CD4-positive, alpha-beta memory T cell (primary cell): ENCODE measurements around the gene TMEM205. TPM values are rescaled to one million over a fixed set of nuclear protein-coding genes. Genes with fewer than 3 reads are reported as not detected.
"Not testable (repeated sequence)": the region's sequence is repeated elsewhere in the genome, so short reads cannot be mapped to it uniquely, and the experiment has no call there.

Experiments
- CTCF ChIA-PET: fragments of 350-600 bp; sonication (Branson Sonifier 250); formaldehyde crosslinking; loops from one replicate; lab custom pipeline; 2021; ENCODE audit warnings: inconsistent platforms; ENCODE audit not compliant: partially characterized antibody; lab: Charles Lee
- POLR2A ChIA-PET: fragments of 350-600 bp; sonication (Branson Sonifier 250); formaldehyde crosslinking; loops from one replicate; lab custom pipeline; 2021; ENCODE audit not compliant: partially characterized antibody; lab: Charles Lee
- DNase-seq, 5 donors: peaks; one replicate each; pipeline versions ENCODE4 v3.0.0 to v3.0.0-alpha.2; 2020 to 2022; ENCODE audit warnings: mixed read lengths in 1 of 5
- H3K27ac ChIP-seq: one replicate; pipeline ENCODE4 v1.7.0; 2013; ENCODE audit warnings: low read depth, low read length
- H3K27me3 ChIP-seq: 2 replicates; pipeline ENCODE4 v1.7.0; 2013; ENCODE audit warnings: mild to moderate bottlenecking, low read length, moderate library complexity; ENCODE audit not compliant: insufficient read depth
- H3K36me3 ChIP-seq: 2 replicates; pipeline ENCODE4 v1.7.0; 2013; ENCODE audit warnings: mild to moderate bottlenecking, low read length, moderate library complexity; ENCODE audit not compliant: insufficient read depth
- H3K4me1 ChIP-seq: 2 replicates; pipeline ENCODE4 v1.7.0; 2013; ENCODE audit warnings: mild to moderate bottlenecking, low read length, moderate library complexity; ENCODE audit not compliant: insufficient read depth
- H3K4me3 ChIP-seq, 2 donors: one replicate each; pipeline ENCODE4 v1.7.0; 2013; ENCODE audit warnings: low read length in 2 of 2, mild to moderate bottlenecking in 1 of 2
- H3K9me3 ChIP-seq, 2 donors: one replicate each; pipeline ENCODE4 v1.7.0; 2013; ENCODE audit warnings: low read length in 2 of 2, control low read depth in 1 of 2; ENCODE audit not compliant: control insufficient read depth in 1 of 2
- H3K27ac Mint-ChIP-seq, 7 donors: one replicate each; pipeline ENCODE4 v1.8.0; 2020 to 2021; ENCODE audit warnings: mixed read lengths in 7 of 7, mild to moderate bottlenecking in 6 of 7, inconsistent platforms in 3 of 7, moderate library complexity in 3 of 7
- H3K27me3 Mint-ChIP-seq, 2 donors: one replicate each; pipeline ENCODE4 v1.8.0; 2020 to 2021; ENCODE audit warnings: mixed read lengths in 2 of 2
- H3K36me3 Mint-ChIP-seq, 2 donors: one replicate each; pipeline ENCODE4 v1.8.0; 2020 to 2021; ENCODE audit warnings: mixed read lengths in 2 of 2, inconsistent platforms in 1 of 2, mild to moderate bottlenecking in 1 of 2
- H3K4me1 Mint-ChIP-seq, 4 donors: one replicate each; pipeline ENCODE4 v1.8.0; 2020 to 2021; ENCODE audit warnings: mixed read lengths in 4 of 4, mild to moderate bottlenecking in 1 of 4
- H3K4me3 Mint-ChIP-seq, 8 donors: one replicate each; pipeline ENCODE4 v1.8.0; 2020 to 2021; ENCODE audit warnings: mixed read lengths in 8 of 8, mild to moderate bottlenecking in 7 of 8, moderate library complexity in 6 of 8, inconsistent platforms in 3 of 8
- H3K9me3 Mint-ChIP-seq, 8 donors: one replicate each; pipeline ENCODE4 v1.8.0; 2020 to 2021; ENCODE audit warnings: mixed read lengths in 8 of 8, mild to moderate bottlenecking in 5 of 8, inconsistent platforms in 3 of 8, moderate library complexity in 1 of 8
- intact Hi-C: fragments of 100-400 bp; cut with micrococcal nuclease; formaldehyde crosslinking; loops from one replicate; pipeline ENCODE4 v1.15.1; 2023
- polyA plus RNA-seq, 2 donors: library from polyadenylated mRNA; unstranded; fragments of 300-500 nt; fragmentation: Illumina TruSeq; gene quantifications; one replicate each; pipeline ENCODE4 v1.2.3, GENCODE V29; 2021
- total RNA-seq, 2 experiments: library from RNA; stranded (reverse); gene quantifications; one replicate each; pipeline ENCODE4 v1.2.3, GENCODE V29; 2021

The TMEM205 gene
- total and polyA plus RNA-seq, 4 experiments from 2014 or later: 26.1 to 86.3 (median 42.3) TPM

DNA sequence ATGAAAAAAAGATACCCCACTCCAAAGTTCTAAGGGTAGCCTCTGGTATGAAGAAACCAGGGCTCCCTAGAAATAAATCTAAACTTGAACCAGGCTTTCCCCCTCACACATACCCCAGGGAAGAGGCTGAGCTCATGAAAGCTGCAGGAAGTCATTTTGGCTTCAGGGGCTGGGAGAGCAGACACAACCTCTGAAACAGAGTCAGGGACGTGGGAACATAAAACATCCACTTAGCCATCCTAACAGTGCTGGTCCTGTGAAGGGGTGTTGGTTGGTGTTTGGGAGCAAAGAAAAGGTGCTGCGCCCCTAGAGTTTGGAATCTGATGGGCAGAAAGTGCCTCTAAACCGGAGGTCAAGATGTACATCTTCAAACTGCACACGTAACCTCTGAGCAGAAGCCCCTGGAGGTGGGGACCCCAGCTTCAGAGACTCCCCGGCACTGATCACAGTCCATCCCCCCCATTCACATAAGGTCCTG is 22.4 kb downstream of the TMEM205 start:
- H3K27ac Mint-ChIP-seq: peak overlapping the region in 1 of 7 donors; percentile 89

DNA sequence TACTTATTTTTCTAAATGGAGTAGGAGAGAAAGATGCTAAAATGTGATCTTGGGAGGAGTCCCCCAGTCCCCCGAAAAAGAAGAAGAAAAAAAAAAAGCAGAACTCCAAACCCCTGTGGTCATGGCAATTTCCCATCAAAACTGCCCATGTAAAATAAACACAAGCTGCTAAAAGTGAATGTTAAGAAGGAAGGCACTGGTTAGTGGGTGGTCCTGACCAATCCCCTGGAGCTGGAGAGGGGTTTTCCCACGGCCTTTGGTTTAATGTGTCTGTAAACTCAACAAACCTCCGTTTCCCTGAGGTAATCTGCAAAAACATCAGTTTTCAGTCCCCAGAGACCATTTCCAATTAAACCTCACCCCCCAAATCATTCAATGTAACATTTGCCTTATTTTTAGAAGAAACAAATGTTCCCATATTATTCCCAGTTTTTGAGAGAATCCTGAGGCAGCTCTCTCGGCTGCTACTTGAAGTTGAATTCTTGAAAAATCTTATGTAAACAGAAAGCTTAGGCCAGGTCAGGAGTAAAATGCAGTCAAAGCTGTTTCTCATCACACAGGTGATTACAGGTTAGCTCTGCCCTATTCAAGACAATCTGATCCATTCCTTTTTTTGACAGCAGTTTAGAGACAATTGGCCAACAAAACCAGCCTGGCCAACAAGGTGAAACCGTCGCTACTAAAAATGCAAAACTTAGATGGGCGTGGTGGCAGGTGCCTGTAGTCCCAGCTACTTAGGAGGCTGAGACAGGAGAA is 23.6 kb downstream of the TMEM205 start:
- Mint-ChIP-seq H3K9me3 (peaks cover 0 to 2% (median 0%) of the 10 kb centered on the region in 8 donors), H3K4me1 (peaks cover 11 to 18% (median 13%) of the 10 kb centered on the region in 4 donors), H3K27ac (no peak overlapping the region), H3K36me3 (peaks cover 0 to 8% of the 10 kb centered on the region in 2 donors), H3K4me3 (no peak overlapping the region), H3K27me3 (peaks cover 0 to 6% of the 10 kb centered on the region in 2 donors)
- Histone ChIP-seq H3K36me3 (no peaks in the 10 kb centered on the region), H3K4me1 (peaks cover 14% of the 10 kb centered on the region), H3K9me3 (no peaks in the 10 kb centered on the region), H3K27ac (no peak overlapping the region), H3K27me3 (no peaks in the 10 kb centered on the region), H3K4me3 (no peak overlapping the region)
- no peak for DNase-seq
- ChIA-PET POLR2A (interaction anchor here (0.7 to 0.9 kb wide), 2 partner anchors 11 to 59 kb away, joined by 3 read pairs; no protein-coding TSS in a partner anchor), CTCF (no interaction called here)
- intact Hi-C loops: no loop called here

More for the DNA sequence above, 22.4 kb downstream of the TMEM205 start:
- peaks cover 0 to 2% (median 0%) of the 10 kb centered on the region in 8 donors for H3K9me3 Mint-ChIP-seq
- intact Hi-C loops: no loop called here
- Histone ChIP-seq H3K36me3 (no peaks in the 10 kb centered on the region), H3K4me3 (no peak overlapping the region), H3K9me3 (no peaks in the 10 kb centered on the region), H3K27ac (no peak overlapping the region), H3K27me3 (no peaks in the 10 kb centered on the region), H3K4me1 (peaks cover 14% of the 10 kb centered on the region)
- no peak for DNase-seq
- H3K36me3 Mint-ChIP-seq: peaks cover 0 to 8% of the 10 kb centered on the region in 2 donors
- CTCF ChIA-PET: interaction anchor here (1.2 kb wide), 1 partner anchor 9 kb away, joined by 3 read pairs; no protein-coding TSS in a partner anchor
- POLR2A ChIA-PET: interaction anchor here (1.2 to 1.7 kb wide), 3 partner anchors 23 to 51 kb away, joined by 3 to 9 read pairs (median 6); partner anchors contain the start of genes CCDC159, SWSAP1 and TMEM205
- peaks cover 11 to 18% (median 13%) of the 10 kb centered on the region in 4 donors for H3K4me1 Mint-ChIP-seq
- peaks cover 0 to 1% of the 10 kb centered on the region in 2 donors for H3K27me3 Mint-ChIP-seq
- H3K4me3 Mint-ChIP-seq: peak overlapping the region in 4 of 8 donors; percentile 17 to 66 (median 42)

DNA sequence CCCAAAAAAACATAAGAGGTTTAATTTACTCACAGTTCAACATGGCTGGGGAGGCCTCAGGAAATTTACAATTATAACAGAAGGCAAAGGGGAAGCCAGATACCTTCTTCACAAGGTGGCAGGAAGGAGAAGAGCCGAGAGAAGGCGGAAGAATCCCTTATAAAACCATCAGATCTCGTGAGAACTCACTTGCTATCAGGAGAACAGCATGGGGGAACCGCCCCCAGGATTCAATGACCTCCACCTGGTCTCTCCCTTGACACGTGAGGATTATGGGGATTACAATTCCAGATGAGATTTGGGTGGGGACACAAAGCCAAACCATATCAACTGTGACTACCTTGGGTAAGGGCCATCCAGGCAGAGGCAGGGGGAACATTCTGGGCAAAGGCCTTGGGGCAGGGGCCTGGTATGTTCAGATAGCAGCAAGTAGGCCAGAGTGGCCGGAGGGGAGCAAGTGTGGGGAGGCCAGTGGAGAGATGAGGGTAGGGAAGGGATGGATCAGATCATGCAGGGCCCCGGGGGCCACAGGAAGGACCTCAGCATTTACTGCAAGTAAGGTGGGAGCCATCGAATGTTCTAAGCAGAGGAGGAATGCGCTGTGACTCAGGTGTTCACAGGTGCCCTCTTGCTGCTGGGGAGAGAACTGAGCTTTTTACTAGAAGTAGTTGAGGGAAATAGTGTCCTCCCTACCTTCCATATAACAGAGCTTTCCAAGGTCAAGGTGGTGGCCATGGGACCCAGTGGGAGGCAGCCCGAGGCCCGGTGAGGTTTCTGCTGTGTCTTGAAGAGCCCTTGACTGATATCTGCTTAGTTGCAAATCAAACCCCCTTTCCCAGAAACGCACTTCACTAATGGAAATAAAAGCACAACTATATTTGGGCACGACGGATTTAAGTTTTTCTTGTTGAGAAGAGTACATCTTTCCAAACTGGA is 24.6 kb downstream of the TMEM205 start:
- Mint-ChIP-seq H3K36me3 (peaks cover 0 to 3% of the 10 kb centered on the region in 2 donors), H3K4me3 (no peak overlapping the region), H3K4me1 (peaks cover 9 to 18% (median 13%) of the 10 kb centered on the region in 4 donors), H3K27me3 (peaks cover 3 to 9% of the 10 kb centered on the region in 2 donors), H3K9me3 (peaks cover 0 to 2% (median 0%) of the 10 kb centered on the region in 8 donors), H3K27ac (peak overlapping the region in 1 of 7 donors; percentile 32)
- intact Hi-C loops: no loop called here
- no peak for DNase-seq
- Histone ChIP-seq H3K4me1 (peaks cover 14% of the 10 kb centered on the region), H3K27me3 (no peaks in the 10 kb centered on the region), H3K36me3 (no peaks in the 10 kb centered on the region), H3K9me3 (no peaks in the 10 kb centered on the region), H3K27ac (no peak overlapping the region), H3K4me3 (no peak overlapping the region)
- ChIA-PET CTCF (no interaction called here), POLR2A (interaction anchor here (1.0 kb wide), 1 partner anchor 17 kb away, joined by 4 read pairs; no protein-coding TSS in a partner anchor)

DNA sequence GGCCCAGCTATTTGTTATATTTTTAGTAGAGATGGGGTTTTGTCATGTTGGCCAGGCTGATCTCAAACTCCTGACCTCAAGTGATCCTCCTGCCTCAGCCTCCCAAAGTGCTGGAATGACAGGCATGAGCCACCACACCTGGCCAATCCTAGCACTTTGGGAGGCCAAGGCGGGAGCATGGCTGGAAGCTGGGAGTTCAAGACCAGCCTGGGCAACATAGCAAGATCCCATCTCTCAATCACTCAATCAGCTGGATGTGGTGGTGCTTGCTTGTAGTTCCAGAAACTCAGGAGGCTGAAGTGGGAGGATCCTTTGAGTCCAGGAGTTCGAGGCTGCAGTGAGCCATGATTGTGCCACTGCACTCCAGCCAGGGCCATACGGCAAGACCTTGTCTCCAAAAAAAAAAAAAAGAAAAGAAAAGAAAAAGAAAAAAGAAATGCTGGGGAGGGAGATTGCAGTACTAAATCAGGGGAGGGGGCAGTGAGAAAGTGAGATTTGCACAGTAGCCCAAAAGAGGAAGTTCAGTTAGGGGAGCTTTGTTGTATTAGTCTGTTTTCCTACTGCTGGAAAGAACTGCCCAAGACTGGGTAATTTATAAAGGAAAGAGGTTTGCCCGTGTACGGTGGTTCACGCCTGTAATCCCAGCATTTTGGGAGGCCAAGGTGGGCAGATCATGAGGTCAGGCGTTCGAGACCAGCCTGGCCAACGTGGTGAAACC is 25.6 kb downstream of the TMEM205 start:
- H3K36me3 ChIP-seq, DNase-seq, H3K9me3 Mint-ChIP-seq, intact Hi-C loops, H3K27ac Mint-ChIP-seq, H3K4me3 Mint-ChIP-seq, H3K27ac ChIP-seq, H3K27me3 ChIP-seq, H3K36me3 Mint-ChIP-seq, H3K9me3 ChIP-seq, H3K4me3 ChIP-seq, CTCF ChIA-PET: not testable (repeated sequence)
- POLR2A ChIA-PET: interaction anchor here (1.0 kb wide), 1 partner anchor 18 kb away, joined by 4 read pairs; no protein-coding TSS in a partner anchor
- peaks cover 9 to 18% (median 13%) of the 10 kb centered on the region in 4 donors for H3K4me1 Mint-ChIP-seq
- H3K4me1 ChIP-seq: peaks cover 14% of the 10 kb centered on the region
- H3K27me3 Mint-ChIP-seq: peaks cover 3 to 12% of the 10 kb centered on the region in 2 donors

DNA sequence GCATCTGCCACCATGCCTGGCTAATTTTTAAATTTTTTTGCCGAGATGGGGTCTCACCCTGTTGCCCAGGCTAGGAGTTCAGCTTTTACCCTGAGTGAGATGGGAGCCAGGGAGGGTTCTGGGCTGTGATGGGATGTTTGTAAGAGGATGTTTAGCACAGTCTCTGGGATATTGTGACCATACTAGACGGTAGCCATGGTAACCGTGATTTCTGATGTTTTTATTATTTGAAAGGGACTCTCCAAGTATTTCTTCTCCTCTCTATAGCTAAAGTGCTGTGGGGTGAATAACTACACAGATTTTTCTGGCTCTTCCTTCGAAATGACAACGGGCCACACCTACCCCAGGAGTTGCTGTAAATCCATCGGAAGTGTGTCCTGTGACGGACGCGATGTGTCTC is 39.7 kb downstream of the TMEM205 start:
- no peaks in the 10 kb centered on the region for H3K36me3 ChIP-seq
- H3K27me3 ChIP-seq: no peaks in the 10 kb centered on the region
- intact Hi-C loops: no loop called here
- Mint-ChIP-seq H3K4me3 (no peak overlapping the region), H3K36me3 (no peaks in the 10 kb centered on the region), H3K4me1 (no peaks in the 10 kb centered on the region), H3K9me3 (peaks cover 0 to 7% (median 0%) of the 10 kb centered on the region in 8 donors), H3K27me3 (peaks cover 3 to 9% of the 10 kb centered on the region in 2 donors), H3K27ac (no peak overlapping the region)
- no peak overlapping the region for H3K4me3 ChIP-seq
- CTCF ChIA-PET: no interaction called here
- H3K4me1 ChIP-seq: no peaks in the 10 kb centered on the region
- DNase-seq: no peak
- H3K9me3 ChIP-seq: no peaks in the 10 kb centered on the region
- H3K27ac ChIP-seq: no peak overlapping the region
- POLR2A ChIA-PET: no interaction called here

DNA sequence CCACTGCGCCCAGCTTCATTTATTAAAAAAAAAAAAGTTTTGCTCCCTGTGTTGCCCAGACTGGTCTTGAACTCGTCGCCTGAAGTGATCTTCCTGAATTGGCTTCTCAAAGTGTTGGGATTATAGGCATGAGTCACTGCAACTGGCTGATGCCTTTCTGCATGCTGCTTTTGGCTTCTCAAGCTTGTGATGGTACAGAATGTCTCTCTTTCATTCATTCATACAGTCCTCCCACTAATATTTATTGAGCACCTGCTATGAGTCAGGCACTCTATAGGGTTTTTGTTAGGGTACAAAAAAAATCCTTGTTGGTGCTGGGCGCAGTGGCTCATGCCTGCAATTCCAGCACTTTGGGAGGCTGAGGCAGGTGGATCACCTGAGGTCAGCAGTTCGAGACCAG is 41.1 kb downstream of the TMEM205 start:
- CTCF ChIA-PET: interaction anchor here (0.7 to 1.1 kb wide), 2 partner anchors 11 to 177 kb away, joined by 3 to 5 read pairs; no protein-coding TSS in a partner anchor
- Histone ChIP-seq H3K36me3 (no peaks in the 10 kb centered on the region), H3K27ac (no peak overlapping the region), H3K27me3 (no peaks in the 10 kb centered on the region), H3K4me1 (no peaks in the 10 kb centered on the region), H3K4me3 (no peak overlapping the region), H3K9me3 (no peaks in the 10 kb centered on the region)
- Mint-ChIP-seq H3K27me3 (peaks cover 1 to 10% of the 10 kb centered on the region in 2 donors), H3K4me1 (no peaks in the 10 kb centered on the region), H3K4me3 (no peak overlapping the region), H3K9me3 (peaks cover 0 to 4% (median 0%) of the 10 kb centered on the region in 8 donors), H3K36me3 (no peaks in the 10 kb centered on the region), H3K27ac (no peak overlapping the region)
- no peak for DNase-seq
- POLR2A ChIA-PET: no interaction called here
- intact Hi-C loops: no loop called here
